Jurkat, Clone E6-1 (cell line): Measurements from ENCODE around the gene TNFRSF11A.
A peak's percentile ranks its signal among the peaks of the same experiment; 100 is the strongest.

Experiments
- DNase-seq: peaks from one replicate; pipeline ENCODE4 v3.0.0-alpha.2; 2011; ENCODE audit warnings: low read depth, low spot score
- H3K4me3 ChIP-seq: 2 replicates; pipeline ENCODE4 v1.5.1; 2011; ENCODE audit warnings: mild to moderate bottlenecking, low read length, control low read depth, moderate library complexity

The TNFRSF11A gene

GRCh38 chr18:62323483-62324180 lies 1.5 kb upstream of the TNFRSF11A start:
- DNase-seq = no peak
- no peak overlapping the region for H3K4me3 ChIP-seq

GRCh38 chr18:62324181-62324828 lies 805 bp upstream of the TNFRSF11A start:
- H3K4me3 ChIP-seq = no peak overlapping the region
- DNase-seq = no peak

- peak overlapping the region; percentile 37 for H3K4me3 ChIP-seq
- DNase-seq = no peak
Measured at GRCh38 chr18:62325806-62326645, 916 bp downstream of the TNFRSF11A start.

GRCh38 chr18:62326646-62327348 lies 1.7 kb downstream of the TNFRSF11A start:
- no peak overlapping the region for H3K4me3 ChIP-seq
- DNase-seq = no peak

- H3K4me3 ChIP-seq = no peak overlapping the region
- no peak for DNase-seq
Measured at GRCh38 chr18:62327977-62328376, 2.9 kb downstream of the TNFRSF11A start.

GRCh38 chr18:62328586-62329525 lies 3.7 kb downstream of the TNFRSF11A start:
- DNase-seq = no peak
- no peak overlapping the region for H3K4me3 ChIP-seq

- no peak for DNase-seq
- H3K4me3 ChIP-seq = no peak overlapping the region
Measured at GRCh38 chr18:62329691-62330454, 4.8 kb downstream of the TNFRSF11A start.

GRCh38 chr18:62330650-62331049 lies 5.5 kb downstream of the TNFRSF11A start:
- no peak overlapping the region for H3K4me3 ChIP-seq
- DNase-seq = no peak

GRCh38 chr18:62331581-62332356 lies 6.7 kb downstream of the TNFRSF11A start:
- no peak for DNase-seq
- H3K4me3 ChIP-seq = no peak overlapping the region

GRCh38 chr18:62332431-62332830 lies 7.3 kb downstream of the TNFRSF11A start:
- H3K4me3 ChIP-seq = no peak overlapping the region
- no peak for DNase-seq

GRCh38 chr18:62332964-62333695 lies 8.0 kb downstream of the TNFRSF11A start:
- DNase-seq = no peak
- no peak overlapping the region for H3K4me3 ChIP-seq

- no peak for DNase-seq
- H3K4me3 ChIP-seq = no peak overlapping the region
Measured at GRCh38 chr18:62334120-62334519, 9.0 kb downstream of the TNFRSF11A start.

- no peak overlapping the region for H3K4me3 ChIP-seq
- no peak for DNase-seq
Measured at GRCh38 chr18:62335494-62335893, 10.4 kb downstream of the TNFRSF11A start.

- DNase-seq = no peak
- no peak overlapping the region for H3K4me3 ChIP-seq
Measured at GRCh38 chr18:62336618-62337017, 11.5 kb downstream of the TNFRSF11A start.

GRCh38 chr18:62337336-62337735 lies 12.2 kb downstream of the TNFRSF11A start:
- no peak overlapping the region for H3K4me3 ChIP-seq
- DNase-seq = no peak

GRCh38 chr18:62338446-62339105 lies 13.5 kb downstream of the TNFRSF11A start:
- DNase-seq = no peak

More at GRCh38 chr18:62338446-62339105, 13.5 kb downstream of the TNFRSF11A start:
- H3K4me3 ChIP-seq = no peak overlapping the region
